ENCODE results near the gene ARMC2.
"Not testable (repeated sequence)": the region's sequence is repeated elsewhere in the genome, so short reads cannot be mapped to it uniquely, and the experiment has no call there.

The ARMC2 gene

GRCh38 chr6:108922499-108922898 lies 74.3 kb downstream of the ARMC2 start:
- no peak for DNase-seq

DNA sequence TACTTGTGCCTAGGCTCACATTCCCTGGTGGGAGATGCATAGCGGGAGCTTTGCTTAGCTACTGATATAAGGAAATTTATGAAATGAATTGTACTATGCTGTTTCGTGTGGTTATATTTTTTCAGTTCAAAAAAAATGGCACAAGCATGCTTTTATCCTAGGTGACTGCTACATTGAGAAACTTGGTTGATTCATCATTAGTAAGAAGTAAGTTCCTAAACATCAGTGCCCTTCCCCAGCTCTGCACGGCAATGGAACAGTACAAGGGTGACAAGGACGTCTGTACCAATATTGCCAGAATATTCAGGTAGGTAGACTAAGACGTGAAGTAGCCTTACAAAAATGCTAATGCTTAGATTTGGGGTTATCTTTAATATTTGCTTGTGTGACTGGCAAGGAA lies 79.7 kb downstream of the ARMC2 start:
- DNase-seq = no peak

- no peak for DNase-seq
Measured at GRCh38 chr6:108928650-108929049, 80.4 kb downstream of the ARMC2 start.

DNA sequence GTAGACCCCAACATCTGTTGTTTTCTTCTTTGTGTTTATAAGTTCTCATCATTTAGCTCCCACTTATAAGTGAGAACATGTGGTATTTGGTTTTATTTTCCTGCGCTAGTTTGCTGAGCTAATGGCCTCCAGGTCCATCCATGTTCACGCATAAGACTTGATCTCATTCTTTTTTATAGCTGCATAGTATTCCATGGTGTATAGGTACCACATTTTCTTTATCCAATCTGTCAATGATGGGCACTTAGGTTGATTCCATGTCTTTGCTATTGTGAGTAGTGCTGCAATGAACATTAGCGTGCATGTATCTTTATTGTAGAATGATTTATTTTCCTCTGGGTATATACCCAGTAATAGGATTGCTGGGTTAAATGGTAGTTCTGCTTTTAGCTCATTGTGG lies 82.9 kb downstream of the ARMC2 start:
- DNase-seq = not testable (repeated sequence)

DNA sequence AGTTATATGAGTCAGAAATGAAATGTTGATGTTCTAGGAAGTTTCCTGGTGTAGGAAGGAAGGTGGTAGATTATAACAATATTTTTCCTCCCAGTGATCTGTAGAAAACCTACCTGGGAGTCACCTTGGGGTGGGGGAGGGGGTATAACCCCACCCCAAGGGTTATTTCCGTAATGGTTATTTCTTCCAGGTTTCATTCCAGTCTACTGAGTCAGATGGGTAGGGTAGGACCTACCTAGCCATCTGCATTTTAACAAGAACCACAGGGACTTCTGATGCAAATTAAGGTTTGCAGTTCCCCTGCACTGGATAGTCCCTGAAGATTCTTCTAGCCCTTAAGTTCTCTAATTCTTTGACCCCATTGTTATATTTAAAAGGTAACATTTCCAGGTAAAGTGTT lies 88.9 kb downstream of the ARMC2 start:
- no peak for DNase-seq

GRCh38 chr6:108940741-108941140 lies 92.5 kb downstream of the ARMC2 start:
- DNase-seq = no peak

- DNase-seq = no peak
Measured at GRCh38 chr6:108941281-108941680, 93.1 kb downstream of the ARMC2 start.

GRCh38 chr6:108941859-108942258 lies 93.6 kb downstream of the ARMC2 start:
- DNase-seq = no peak

DNA sequence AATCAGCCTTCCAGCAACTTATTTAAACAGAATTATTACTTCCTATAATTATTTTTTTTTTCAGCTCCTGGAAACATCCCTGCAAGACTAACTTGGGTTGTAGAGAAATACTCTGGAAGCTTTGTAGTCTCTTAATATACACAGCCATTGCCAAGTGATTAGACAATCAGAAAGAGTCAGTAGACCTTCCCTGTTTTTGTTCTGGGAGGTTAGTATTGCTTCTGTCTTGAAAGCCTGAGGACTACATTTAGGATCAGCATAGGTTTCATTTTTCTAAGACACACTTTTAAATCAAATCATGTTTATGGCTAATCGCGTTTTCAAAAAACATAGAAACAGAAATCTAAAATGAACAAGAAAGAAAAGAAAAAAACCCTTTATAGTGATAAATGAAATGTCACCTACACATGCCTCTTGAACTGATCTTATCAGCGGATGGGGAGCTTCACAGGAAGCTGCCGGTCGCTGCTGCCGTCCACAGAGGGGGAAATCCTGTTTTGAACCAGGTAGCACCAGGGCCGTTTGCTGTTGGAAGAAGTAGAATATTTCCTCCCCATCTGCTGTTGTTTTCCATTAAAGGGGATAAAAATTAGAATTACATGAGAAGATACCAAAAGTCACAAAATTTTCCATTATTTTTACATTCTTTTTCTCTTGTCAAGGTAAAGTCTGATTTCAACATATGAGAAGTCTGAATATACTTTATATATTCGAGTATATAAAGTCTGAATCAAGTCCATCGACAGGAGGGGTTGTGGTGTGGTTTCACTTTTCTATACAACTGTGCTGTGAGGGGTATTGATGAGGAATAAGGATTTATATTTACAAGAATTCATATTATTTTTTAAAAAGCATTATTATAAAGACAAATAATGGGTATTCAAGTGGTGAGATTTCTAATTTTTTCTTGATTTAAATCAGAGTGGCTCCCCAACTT lies 94.6 kb downstream of the ARMC2 start:
- peak; percentile 39 to 59 for DNase-seq

GRCh38 chr6:108944071-108944470 lies 95.8 kb downstream of the ARMC2 start:
- no peak for DNase-seq

GRCh38 chr6:108944707-108945680 lies 96.8 kb downstream of the ARMC2 start:
- no peak for DNase-seq

DNA sequence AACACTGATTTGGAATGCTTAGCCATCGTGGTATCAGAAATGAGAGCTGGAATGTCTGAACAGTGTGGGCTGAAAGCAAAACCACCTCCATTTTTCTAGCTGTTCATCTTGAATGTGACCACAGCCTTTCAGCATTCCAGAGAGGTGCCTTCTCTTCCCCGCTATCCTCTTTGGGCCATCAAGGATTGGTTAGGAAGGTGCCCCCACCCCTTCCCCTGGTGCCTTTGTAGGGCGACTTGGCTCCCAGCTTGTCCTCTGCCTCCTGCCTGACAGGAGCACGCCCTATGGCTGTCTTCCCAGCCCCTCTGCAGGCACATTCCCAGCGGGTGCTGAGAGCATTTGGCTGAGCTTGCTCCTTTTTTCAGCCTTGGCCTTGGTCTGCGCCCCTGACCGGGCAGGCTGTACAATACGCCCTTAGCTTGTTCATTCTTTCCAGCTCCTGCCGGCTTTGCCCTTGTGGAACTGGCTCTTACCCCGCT lies 97.5 kb downstream of the ARMC2 start:
- no peak for DNase-seq

- DNase-seq = no peak
Measured at GRCh38 chr6:108946695-108947094, 98.5 kb downstream of the ARMC2 start.

DNA sequence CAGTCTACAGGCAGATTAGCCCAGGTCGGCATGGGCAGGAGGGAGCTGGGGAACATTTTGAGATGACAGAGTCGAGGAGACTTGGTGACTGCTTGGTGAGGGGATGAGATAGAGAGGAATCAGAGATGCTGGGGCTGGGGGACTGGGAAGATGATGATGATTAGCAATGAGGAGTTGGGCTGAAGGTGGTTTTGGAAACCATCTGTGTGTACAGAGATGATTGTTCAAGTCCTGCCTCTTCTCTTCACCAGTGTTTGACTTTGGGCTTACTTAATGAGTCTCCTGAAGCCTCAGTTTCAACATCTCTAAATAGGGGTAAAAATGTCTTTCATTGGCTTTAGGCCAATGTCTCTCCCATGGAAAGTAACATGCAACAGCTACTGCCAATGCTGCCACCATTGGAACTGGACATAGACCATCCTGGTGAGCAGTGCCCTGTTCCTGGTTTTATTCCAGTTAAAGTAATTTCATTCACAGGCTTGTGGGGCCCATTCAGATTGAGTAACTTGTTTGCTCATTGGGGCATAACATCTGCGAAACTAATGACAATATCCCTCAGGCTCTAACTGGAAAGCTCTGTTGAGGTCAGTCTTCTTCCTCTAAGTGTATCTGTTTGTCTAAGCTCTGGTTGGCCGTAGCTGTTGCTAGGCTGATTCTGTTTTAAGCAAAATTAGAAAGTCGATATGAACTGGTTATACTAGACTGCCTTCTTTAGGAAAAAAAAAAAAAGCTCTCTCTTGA lies 99.1 kb downstream of the ARMC2 start:
- DNase-seq = no peak

GRCh38 chr6:108948181-108948661 lies 100.0 kb downstream of the ARMC2 start:
- no peak for DNase-seq

DNA sequence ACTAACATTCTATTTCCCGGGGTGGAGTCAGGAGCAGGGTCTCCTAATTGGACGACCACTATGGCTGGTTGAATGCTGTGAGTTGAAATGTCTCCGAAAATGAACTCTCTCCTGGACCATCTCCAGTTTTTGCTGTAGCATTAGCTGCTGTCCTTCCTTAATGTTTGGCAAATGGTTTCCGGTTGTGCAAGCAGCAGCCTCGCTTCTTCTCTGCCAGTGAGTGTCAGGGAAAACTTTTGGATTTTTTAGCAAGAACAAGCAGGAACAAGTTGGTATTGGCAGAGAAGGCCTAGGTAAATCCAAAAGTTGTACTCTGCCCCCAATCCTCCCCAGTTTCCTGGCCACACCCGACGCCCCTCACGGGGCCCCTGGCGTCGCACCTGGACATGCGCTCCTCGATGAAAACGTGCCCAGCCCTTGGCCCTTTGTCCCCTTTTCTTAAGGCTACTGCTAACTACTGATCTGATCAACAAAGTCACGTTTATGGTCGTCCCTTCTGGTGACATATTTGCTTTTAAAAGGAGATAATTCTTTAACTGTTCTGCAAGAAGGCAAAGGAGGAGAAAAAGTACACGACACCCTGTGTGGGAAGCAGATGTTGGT lies 103.2 kb downstream of the ARMC2 start:
- no peak for DNase-seq

DNA sequence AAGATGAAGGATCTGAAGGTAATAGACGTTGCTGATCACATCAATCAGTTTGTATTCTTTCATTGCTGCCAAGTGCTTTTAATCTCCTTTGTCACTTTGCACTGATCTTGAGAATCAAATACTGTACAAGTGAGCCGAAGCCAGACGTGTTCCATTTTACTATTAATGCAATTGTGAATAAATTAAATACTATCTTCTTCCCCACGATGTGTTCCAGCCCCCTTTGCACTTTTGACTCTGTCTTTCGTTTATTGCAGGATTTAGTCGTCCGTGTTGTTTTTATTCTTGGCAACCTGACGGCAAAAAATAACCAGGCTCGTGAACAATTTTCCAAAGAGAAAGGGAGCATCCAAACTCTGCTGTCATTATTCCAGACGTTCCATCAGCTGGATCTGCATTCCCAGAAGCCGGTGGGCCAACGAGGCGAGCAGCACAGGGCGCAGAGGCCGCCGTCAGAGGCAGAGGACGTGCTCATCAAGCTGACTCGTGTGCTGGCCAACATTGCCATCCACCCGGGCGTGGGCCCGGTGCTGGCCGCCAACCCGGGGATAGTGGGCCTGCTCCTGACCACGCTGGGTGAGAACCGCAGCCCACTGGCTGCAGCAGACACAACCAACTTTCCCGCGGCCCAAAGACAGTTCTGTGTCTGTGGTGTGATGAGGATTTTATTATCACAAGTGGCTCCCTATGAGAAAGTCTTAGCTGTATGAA lies 104.7 kb downstream of the ARMC2 start:
- DNase-seq = no peak

GRCh38 chr6:108953681-108954080 lies 105.5 kb downstream of the ARMC2 start:
- no peak for DNase-seq

GRCh38 chr6:108955329-108955949 lies 107.2 kb downstream of the ARMC2 start:
- no peak for DNase-seq

GRCh38 chr6:108957221-108957620 lies 109.0 kb downstream of the ARMC2 start:
- DNase-seq = no peak
